Cardiac muscle cell (in vitro differentiated cells and primary cell): ENCODE results near the gene HPF1. TPM values are rescaled to one million over a fixed set of nuclear protein-coding genes. Genes with fewer than 3 reads are reported as not detected.
"Not testable (repeated sequence)": the region's sequence is repeated elsewhere in the genome, so short reads cannot be mapped to it uniquely, and the experiment has no call there.

Source experiments
- DNase-seq, 2 donors: peaks; one replicate each; pipeline versions ENCODE4 v3.0.0 to v3.0.0-alpha.2; 2010 to 2017; ENCODE audit warnings: low read depth in 1 of 2, low spot score in 1 of 2
- H3K27ac ChIP-seq: fragments of 200-600 bp; sonication (generic); 2 replicates; pipeline ENCODE4 v1.5.1; 2016
- H3K27me3 ChIP-seq: fragments of 200-600 bp; sonication (generic); 2 replicates; pipeline ENCODE4 v1.6.0; 2016; ENCODE audit warnings: control low read depth
- H3K36me3 ChIP-seq: fragments of 200-600 bp; sonication (generic); 2 replicates; pipeline ENCODE4 v1.5.1; 2016; ENCODE audit warnings: control low read depth
- H3K4me1 ChIP-seq: fragments of 200-600 bp; sonication (generic); 2 replicates; pipeline ENCODE4 v1.8.1; 2017; ENCODE audit warnings: low read depth, mild to moderate bottlenecking, mixed run types
- H3K4me3 ChIP-seq: fragments of 200-600 bp; sonication (generic); 2 replicates; pipeline ENCODE4 v1.5.1; 2016; ENCODE audit warnings: mild to moderate bottlenecking
- H3K9me3 ChIP-seq: fragments of 200-600 bp; sonication (generic); 2 replicates; pipeline ENCODE4 v1.5.1; 2017; ENCODE audit warnings: low read depth, mild to moderate bottlenecking, control low read depth
- polyA plus RNA-seq: library from polyadenylated mRNA; unstranded; fragments of >200 nt; fragmentation: Nextera tagmentation; extraction: Ambion mirVana; gene quantifications from 2 replicates; pipeline ENCODE4 v1.2.1, GENCODE V29; 2016
- total RNA-seq: library from RNA; depleted of rRNA; stranded (reverse); fragments of >200 nt; gene quantifications from 2 replicates; pipeline ENCODE4 v1.2.3, GENCODE V29; 2016
- TF ChIP-seq, protein P1 (sequence below): IDR thresholded peaks from 2 replicates; pipeline ENCODE4 v1.5.1; 2012; ENCODE audit warnings: low read depth, mild to moderate bottlenecking, low read length

Gene HPF1
- total RNA-seq = 22.4 and 27.5 TPM in 2 replicates
- polyA plus RNA-seq = 51.8 and 53.8 TPM in 2 replicates

DNA sequence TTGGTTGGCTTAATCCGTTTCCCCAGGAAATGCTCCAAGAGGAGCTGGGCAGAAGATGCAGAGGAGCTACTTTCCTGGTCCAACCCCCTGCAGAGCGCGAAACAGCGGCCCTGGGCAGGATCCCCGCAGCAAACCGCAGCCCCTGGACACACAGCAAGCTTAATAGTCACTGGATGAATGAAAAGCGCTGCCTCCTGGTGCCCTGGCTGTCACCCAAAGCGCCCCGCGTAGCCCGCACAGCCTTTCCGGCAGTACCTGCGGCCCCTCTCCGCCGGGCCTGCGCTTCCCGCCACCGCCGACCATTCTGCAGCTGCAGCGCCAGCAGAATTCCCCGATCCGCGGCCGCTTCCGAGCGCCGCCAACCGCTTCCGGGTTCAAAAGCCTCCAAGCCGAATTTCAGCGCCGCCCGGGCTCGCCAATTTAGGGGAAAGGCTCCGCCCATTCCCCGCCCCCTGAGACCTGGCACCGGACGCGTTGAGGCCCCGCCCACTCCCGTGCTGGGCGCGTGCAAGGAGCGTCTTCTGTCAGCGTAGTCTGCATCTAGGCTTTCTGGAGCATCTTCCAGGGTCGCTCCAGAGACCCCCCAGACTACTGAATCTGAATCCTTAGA lies at the start of gene HPF1:
TSS of gene HPF1 (minus strand) at position 370 of the 610 bp plus-strand sequence. CDS start at position 303, 67 bp downstream.
- peak within 1 kb of the TSS; percentile 58 for H3K27ac ChIP-seq
- TF ChIP-seq, protein P1, sequence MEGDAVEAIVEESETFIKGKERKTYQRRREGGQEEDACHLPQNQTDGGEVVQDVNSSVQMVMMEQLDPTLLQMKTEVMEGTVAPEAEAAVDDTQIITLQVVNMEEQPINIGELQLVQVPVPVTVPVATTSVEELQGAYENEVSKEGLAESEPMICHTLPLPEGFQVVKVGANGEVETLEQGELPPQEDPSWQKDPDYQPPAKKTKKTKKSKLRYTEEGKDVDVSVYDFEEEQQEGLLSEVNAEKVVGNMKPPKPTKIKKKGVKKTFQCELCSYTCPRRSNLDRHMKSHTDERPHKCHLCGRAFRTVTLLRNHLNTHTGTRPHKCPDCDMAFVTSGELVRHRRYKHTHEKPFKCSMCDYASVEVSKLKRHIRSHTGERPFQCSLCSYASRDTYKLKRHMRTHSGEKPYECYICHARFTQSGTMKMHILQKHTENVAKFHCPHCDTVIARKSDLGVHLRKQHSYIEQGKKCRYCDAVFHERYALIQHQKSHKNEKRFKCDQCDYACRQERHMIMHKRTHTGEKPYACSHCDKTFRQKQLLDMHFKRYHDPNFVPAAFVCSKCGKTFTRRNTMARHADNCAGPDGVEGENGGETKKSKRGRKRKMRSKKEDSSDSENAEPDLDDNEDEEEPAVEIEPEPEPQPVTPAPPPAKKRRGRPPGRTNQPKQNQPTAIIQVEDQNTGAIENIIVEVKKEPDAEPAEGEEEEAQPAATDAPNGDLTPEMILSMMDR = no peak
- peak; percentile 93 to 98 for DNase-seq

DNA sequence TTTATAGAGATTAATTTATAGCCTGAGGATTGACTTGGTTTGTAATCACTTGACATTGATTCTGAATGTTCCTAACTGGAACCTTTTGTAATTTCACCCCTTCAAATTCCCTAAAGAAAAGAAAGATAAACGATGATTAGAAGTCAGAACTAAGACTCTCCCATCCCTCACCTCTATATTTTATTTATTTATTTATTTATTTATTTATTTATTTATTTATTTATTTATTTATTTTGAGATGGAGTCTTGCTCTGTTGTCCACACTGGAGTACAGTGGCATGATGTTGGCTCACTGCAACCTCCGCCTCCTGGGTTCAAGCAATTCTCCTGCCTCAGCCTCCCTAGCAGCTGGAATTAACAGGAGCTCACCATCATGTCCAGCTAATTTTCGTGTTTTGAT lies 49.0 kb upstream of the HPF1 start:
- DNase-seq = not testable (repeated sequence)

More for the DNA sequence above, at the start of gene HPF1:
- Histone ChIP-seq H3K9me3 (no peaks in the 10 kb centered on the region), H3K36me3 (peaks cover 5% of the 10 kb centered on the region), H3K27me3 (no peaks in the 10 kb centered on the region), H3K4me1 (peaks cover 5% of the 10 kb centered on the region), H3K4me3 (peak within 1 kb of the TSS; percentile 55)

DNA sequence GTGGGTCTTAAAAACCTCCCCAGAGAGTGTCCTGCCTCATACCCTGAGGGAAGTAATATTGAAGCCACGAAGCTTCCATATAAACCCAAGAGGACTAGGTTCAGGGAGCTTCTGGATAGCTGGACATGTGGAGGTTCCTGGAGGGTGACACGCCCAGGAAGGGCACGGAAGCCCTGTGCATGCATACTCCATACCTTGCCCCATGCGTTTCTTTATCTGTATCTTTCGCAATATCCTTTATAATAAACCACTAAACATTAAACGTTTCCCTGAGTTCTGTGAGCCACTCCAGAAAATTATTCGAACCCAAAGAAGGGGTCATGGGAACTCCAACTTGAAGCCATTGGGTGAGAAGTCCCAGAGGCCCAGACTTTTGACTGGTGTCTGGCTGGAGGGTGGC lies 45.7 kb upstream of the HPF1 start:
- no peaks in the 10 kb centered on the region for H3K4me1 ChIP-seq
- no peak for DNase-seq
- H3K4me3 ChIP-seq = no peak overlapping the region
- H3K9me3 ChIP-seq = no peaks in the 10 kb centered on the region
- no peaks in the 10 kb centered on the region for H3K27me3 ChIP-seq
- TF ChIP-seq, protein P1 = no peak
- no peak overlapping the region for H3K27ac ChIP-seq
- H3K36me3 ChIP-seq = no peaks in the 10 kb centered on the region

More for the DNA sequence above, 49.0 kb upstream of the HPF1 start:
- not testable (repeated sequence) for H3K4me3 ChIP-seq, H3K9me3 ChIP-seq, H3K4me1 ChIP-seq, H3K27me3 ChIP-seq, H3K36me3 ChIP-seq, H3K27ac ChIP-seq

DNA sequence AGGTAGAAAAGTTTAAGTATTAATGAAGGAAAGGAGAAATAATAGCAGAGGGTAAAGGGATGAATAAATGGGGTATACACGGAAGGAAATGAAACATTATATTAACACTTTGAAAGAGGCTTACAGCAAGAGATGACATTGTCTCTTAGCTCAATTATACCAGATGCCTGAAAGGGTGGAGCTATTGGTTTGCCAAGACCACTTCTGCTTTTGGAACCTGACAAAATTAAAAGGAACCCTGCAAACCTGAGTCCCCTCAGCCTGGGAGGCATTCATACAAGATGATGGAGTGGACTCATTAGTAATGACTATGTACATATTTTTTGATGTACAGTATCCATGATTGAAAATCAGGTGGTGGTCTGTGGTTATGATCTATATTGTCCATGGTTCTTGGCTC lies 45.1 kb upstream of the HPF1 start:
- Histone ChIP-seq H3K27ac (no peak overlapping the region), H3K9me3 (no peaks in the 10 kb centered on the region), H3K4me3 (no peak overlapping the region), H3K4me1 (no peaks in the 10 kb centered on the region), H3K36me3 (no peaks in the 10 kb centered on the region), H3K27me3 (no peaks in the 10 kb centered on the region)
- DNase-seq = no peak
- TF ChIP-seq, protein P1 = no peak

DNA sequence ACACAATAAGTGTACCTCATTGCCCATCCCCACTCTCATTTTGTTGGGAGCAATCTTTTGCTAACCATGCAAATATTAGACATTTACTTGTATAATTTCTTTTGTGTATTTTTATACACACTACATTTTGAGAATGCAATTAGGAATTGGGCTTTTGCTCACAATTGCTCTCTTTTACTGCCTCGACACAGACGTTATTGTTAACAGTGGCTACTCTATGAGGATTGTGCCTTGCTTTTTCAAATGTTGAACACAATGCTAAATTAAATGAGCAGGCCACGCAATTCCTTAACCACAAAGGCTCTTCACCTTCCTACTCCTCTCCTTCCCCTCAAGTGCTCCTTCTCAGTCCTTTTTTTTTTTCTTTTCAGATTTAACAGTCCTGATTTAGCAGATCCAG lies 42.8 kb upstream of the HPF1 start:
- Histone ChIP-seq H3K4me3 (no peak overlapping the region), H3K9me3 (no peaks in the 10 kb centered on the region), H3K4me1 (no peaks in the 10 kb centered on the region), H3K27ac (no peak overlapping the region), H3K36me3 (no peaks in the 10 kb centered on the region), H3K27me3 (no peaks in the 10 kb centered on the region)
- no peak for DNase-seq
- TF ChIP-seq, protein P1 = no peak

DNA sequence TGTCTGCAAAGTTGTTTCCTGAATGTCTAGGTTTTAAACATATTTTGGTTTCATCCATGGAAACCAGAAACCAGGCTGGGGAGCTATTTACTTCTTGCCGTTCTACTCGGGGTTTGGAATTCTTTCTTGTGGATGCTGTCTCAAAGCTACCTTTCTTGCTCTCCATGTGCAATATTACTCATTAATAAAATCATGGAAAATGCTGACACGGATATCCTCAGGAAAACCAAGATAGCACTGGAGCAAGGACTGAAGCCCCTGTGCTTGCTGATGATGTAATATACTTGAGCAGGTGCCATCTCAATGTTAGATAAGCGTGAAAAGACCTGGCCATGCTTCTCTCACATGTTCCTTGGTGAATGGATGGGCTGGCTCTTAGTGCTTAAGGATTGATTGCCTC lies 41.5 kb upstream of the HPF1 start:
- Histone ChIP-seq H3K4me1 (no peaks in the 10 kb centered on the region), H3K36me3 (no peaks in the 10 kb centered on the region), H3K27me3 (no peaks in the 10 kb centered on the region), H3K9me3 (no peaks in the 10 kb centered on the region), H3K27ac (no peak overlapping the region), H3K4me3 (no peak overlapping the region)
- no peak for DNase-seq
- TF ChIP-seq, protein P1 = no peak
